Small intestine (tissue), 7 donors: ENCODE data around the gene PARD6B. TPM values are rescaled to one million over a fixed set of nuclear protein-coding genes. Genes with fewer than 3 reads are reported as not detected.
"Not testable (repeated sequence)": the region's sequence is repeated elsewhere in the genome, so short reads cannot be mapped to it uniquely, and the experiment has no call there.

Source experiments
- DNase-seq, 2 donors: peaks; one replicate each; pipeline versions ENCODE4 v3.0.0 to v3.0.0-alpha.2; 2013
- FAIRE-seq: peaks from 2 replicates; lab custom pipeline; 2012; peaks lifted over from hg19 to GRCh38; lab: Jason Lieb, UNC
- H3K27ac ChIP-seq, 3 donors: one replicate each; pipeline ENCODE4 v1.5.1; 2013; ENCODE audit warnings: low read length in 2 of 3, mild to moderate bottlenecking in 2 of 3, control low read depth in 1 of 3, inconsistent platforms in 1 of 3, low read depth in 1 of 3, moderate library complexity in 1 of 3
- H3K27me3 ChIP-seq, 3 donors: one replicate each; pipeline ENCODE4 v1.6.1; 2013; ENCODE audit warnings: low read length in 3 of 3, inconsistent platforms in 1 of 3; ENCODE audit not compliant: control insufficient read depth in 3 of 3, insufficient read depth in 3 of 3
- H3K36me3 ChIP-seq, 3 donors: one replicate each; pipeline ENCODE4 v1.6.1; 2013; ENCODE audit warnings: low read length in 3 of 3, inconsistent platforms in 1 of 3, low read depth in 1 of 3, mild to moderate bottlenecking in 1 of 3, moderate library complexity in 1 of 3; ENCODE audit not compliant: control insufficient read depth in 3 of 3, insufficient read depth in 2 of 3
- H3K4me1 ChIP-seq, 3 donors: one replicate each; pipeline ENCODE4 v1.6.1; 2013; ENCODE audit warnings: low read length in 2 of 3, inconsistent platforms in 1 of 3, low read depth in 1 of 3, mild to moderate bottlenecking in 1 of 3, moderate library complexity in 1 of 3; ENCODE audit not compliant: control insufficient read depth in 3 of 3, insufficient read depth in 2 of 3
- H3K4me3 ChIP-seq, 3 donors: one replicate each; pipeline ENCODE4 v1.5.1; 2013; ENCODE audit warnings: low read length in 3 of 3, control low read depth in 1 of 3, inconsistent platforms in 1 of 3, low read depth in 1 of 3, mild to moderate bottlenecking in 1 of 3, moderate library complexity in 1 of 3
- H3K9me3 ChIP-seq, 2 donors: one replicate each; pipeline ENCODE4 v1.6.1; 2013; ENCODE audit warnings: low read depth in 1 of 2, low read length in 1 of 2; ENCODE audit not compliant: control insufficient read depth in 2 of 2, insufficient read depth in 1 of 2
- WGBS, 3 donors: extraction: QIAGEN DNeasy Blood & Tissue Kit; methylation state at CpG; one replicate each; pipeline ENCODE4 v1.1.7; 2013; 5-methylcytosine and 5-hydroxymethylcytosine counted together
- polyA plus RNA-seq, 4 donors: library from polyadenylated mRNA; stranded (reverse) in 3 of 4; unstranded in 1 of 4; fragments of 200-250 nt in 3 of 4; fragments of 120-200 nt in 1 of 4; gene quantifications; one replicate each; pipeline versions ENCODE4 v1.2.1 to v1.2.3, GENCODE V29; 2013
- donor health status: healthy with polysubstance abuse.
- donor health status: control.
- donor health status: control.
- donor health status: Bipolar disorder and iron deficiency.
- donor health status: healthy.

PARD6B gene
- polyA plus RNA-seq, 4 donors = 2.4 to 14.3 (median 9.0) TPM

GRCh38 chr20:50695135-50695872, 36.1 kb upstream of the PARD6B start:
- WGBS, 3 donors = 74 to 86% (median 84%) methylated on average over 9 of the region's 9 CpGs
- H3K4me3 ChIP-seq = no peak overlapping the region
- peaks cover 0 to 9% (median 4%) of the 10 kb centered on the region in 3 donors for H3K4me1 ChIP-seq
- H3K27me3 ChIP-seq = peaks cover 0 to 23% (median 16%) of the 10 kb centered on the region in 3 donors
- no peaks in the 10 kb centered on the region for H3K36me3 ChIP-seq
- H3K27ac ChIP-seq = no peak overlapping the region
- H3K9me3 ChIP-seq = no peaks in the 10 kb centered on the region
- no peak for DNase-seq
- FAIRE-seq = no peak

- not testable (repeated sequence) for FAIRE-seq, H3K27me3 ChIP-seq
- WGBS, 3 donors = 85 to 98% (median 96%) methylated on average over 7 of the region's 7 CpGs
These were observed 33.1 kb upstream of the PARD6B start for GRCh38 chr20:50698255-50698654.

GRCh38 chr20:50699688-50700087, 31.7 kb upstream of the PARD6B start:
- WGBS, 3 donors = 94 to 98% (median 94%) methylated on average over 5 of the region's 5 CpGs
- DNase-seq = no peak
- no peaks in the 10 kb centered on the region for H3K36me3 ChIP-seq
- H3K9me3 ChIP-seq = no peaks in the 10 kb centered on the region
- H3K27ac ChIP-seq = no peak overlapping the region
- H3K4me1 ChIP-seq = no peaks in the 10 kb centered on the region
- H3K4me3 ChIP-seq = no peak overlapping the region
- no peak for FAIRE-seq
- H3K27me3 ChIP-seq = no peaks in the 10 kb centered on the region

More at GRCh38 chr20:50698255-50698654, 33.1 kb upstream of the PARD6B start:
- not testable (repeated sequence) for H3K36me3 ChIP-seq, H3K4me1 ChIP-seq, DNase-seq, H3K4me3 ChIP-seq, H3K9me3 ChIP-seq, H3K27ac ChIP-seq

GRCh38 chr20:50701041-50701963, 30.1 kb upstream of the PARD6B start:
- Histone ChIP-seq H3K4me3 (no peak overlapping the region), H3K36me3 (no peaks in the 10 kb centered on the region), H3K9me3 (no peaks in the 10 kb centered on the region), H3K4me1 (no peaks in the 10 kb centered on the region), H3K27ac (no peak overlapping the region), H3K27me3 (no peaks in the 10 kb centered on the region)
- WGBS, 3 donors = 68 to 77% (median 70%) methylated on average over 11 of the region's 11 CpGs
- DNase-seq (no peak), FAIRE-seq (no peak)

- H3K27me3 ChIP-seq, H3K27ac ChIP-seq, DNase-seq, FAIRE-seq, H3K36me3 ChIP-seq, H3K4me1 ChIP-seq, H3K4me3 ChIP-seq, H3K9me3 ChIP-seq: not testable (repeated sequence)
- 66 to 82% (median 75%) methylated on average over 9 of the region's 9 CpGs for WGBS, 3 donors
These were observed 27.5 kb upstream of the PARD6B start for GRCh38 chr20:50703651-50704438.

DNA sequence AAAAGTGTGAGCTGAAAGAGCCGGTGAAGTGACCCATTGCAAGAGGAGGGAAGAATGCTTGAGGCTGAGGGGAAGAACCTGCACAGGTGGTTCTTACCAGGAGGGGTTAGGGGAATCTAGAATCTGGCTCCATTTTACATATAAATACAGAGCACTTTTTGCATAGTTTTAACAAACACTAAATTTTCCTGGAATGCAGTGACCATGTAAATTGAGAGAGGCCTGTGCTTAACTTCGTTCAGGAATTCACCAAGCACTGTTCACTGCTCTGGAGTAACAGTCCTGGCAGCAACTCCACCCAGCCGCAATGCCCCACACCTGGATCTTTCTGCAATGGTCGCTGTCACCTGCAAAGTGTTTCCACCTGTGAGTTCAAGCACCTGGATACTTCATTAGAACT, 26.9 kb upstream of the PARD6B start:
- Histone ChIP-seq H3K36me3 (no peaks in the 10 kb centered on the region), H3K27ac (no peak overlapping the region), H3K4me3 (no peak overlapping the region), H3K27me3 (no peaks in the 10 kb centered on the region), H3K4me1 (no peaks in the 10 kb centered on the region), H3K9me3 (no peaks in the 10 kb centered on the region)
- DNase-seq (no peak), FAIRE-seq (no peak)
- WGBS, 3 donors = 77 to 86% (median 82%) methylated on average over 4 of the region's 4 CpGs

DNA sequence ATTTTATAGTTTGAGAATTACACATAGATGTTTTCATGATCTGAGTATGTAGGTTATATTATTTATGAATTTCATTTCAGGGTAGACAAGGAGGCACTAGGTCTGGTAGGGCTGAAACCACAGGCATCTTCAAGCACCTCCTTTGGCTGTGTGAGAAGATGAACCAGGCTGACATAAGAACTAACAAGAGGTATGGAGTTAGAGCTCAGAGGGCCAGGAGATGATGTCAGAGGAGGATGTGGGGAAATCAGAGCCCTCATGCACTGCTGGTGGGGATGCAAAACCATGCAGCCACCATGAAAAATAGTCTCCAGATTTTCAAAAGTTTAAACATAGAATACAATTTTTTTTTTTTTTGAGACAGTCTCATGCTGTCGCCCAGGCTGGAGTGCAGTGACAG, 26.4 kb upstream of the PARD6B start:
- Histone ChIP-seq H3K27ac (no peak overlapping the region), H3K4me1 (no peaks in the 10 kb centered on the region), H3K9me3 (no peaks in the 10 kb centered on the region), H3K4me3 (no peak overlapping the region), H3K36me3 (no peaks in the 10 kb centered on the region), H3K27me3 (no peaks in the 10 kb centered on the region)
- no peak for FAIRE-seq
- WGBS, 3 donors = 73 to 95% (median 93%) methylated on average over 1 of the region's 1 CpG
- no peak for DNase-seq
